Heart right ventricle (tissue), 16 donors: Measurements from ENCODE around the gene FLRT1. TPM values are rescaled to one million over a fixed set of nuclear protein-coding genes. Genes with fewer than 3 reads are reported as not detected.

Experiments used
- ATAC-seq, 8 donors: fragments of 200-7000 bp; cut with Tn5 transposase; one replicate each; pipeline ENCODE4 v1.9.1; 2020; ENCODE audit warnings: mild to moderate bottlenecking in 8 of 8, moderate library complexity in 8 of 8, moderate number of reproducible peaks in 1 of 8
- DNase-seq, 2 donors: peaks; one replicate each; pipeline ENCODE4 v3.0.0-alpha.2; 2020
- H3K27ac ChIP-seq, 10 donors: fragments of 200-600 bp; sonication (generic) in 2 of 10; one replicate each; pipeline versions ENCODE4 v1.5.0 to v1.8.0; 2020 to 2022; ENCODE audit warnings: mild to moderate bottlenecking in 3 of 10
- H3K27me3 ChIP-seq, 7 donors: fragments of 200-600 bp; one replicate each; pipeline ENCODE4 v1.8.0; 2021 to 2022; ENCODE audit warnings: mild to moderate bottlenecking in 2 of 7
- H3K36me3 ChIP-seq, 9 donors: fragments of 200-600 bp; sonication (generic) in 1 of 9; one replicate each; pipeline versions ENCODE4 v1.5.0 to v1.8.0; 2020 to 2022; ENCODE audit warnings: mild to moderate bottlenecking in 2 of 9
- H3K4me1 ChIP-seq, 9 donors: fragments of 200-600 bp; sonication (generic) in 1 of 9; one replicate each; pipeline versions ENCODE4 v1.5.0 to v1.8.0; 2020 to 2022; ENCODE audit warnings: mild to moderate bottlenecking in 4 of 9
- H3K4me3 ChIP-seq, 10 donors: fragments of 200-600 bp; sonication (generic) in 2 of 10; one replicate each; pipeline versions ENCODE4 v1.5.0 to v1.8.0; 2020 to 2022; ENCODE audit warnings: mild to moderate bottlenecking in 7 of 10, moderate library complexity in 2 of 10
- H3K9me3 ChIP-seq, 11 donors: fragments of 200-600 bp in 10 of 11; sonication (generic) in 2 of 11; one replicate each; pipeline versions ENCODE4 v1.5.0 to v1.8.0; 2013 to 2022; ENCODE audit warnings: mild to moderate bottlenecking in 2 of 11, control low read depth in 1 of 11, moderate library complexity in 1 of 11
- WGBS, 2 donors: extraction: QIAGEN DNeasy Blood & Tissue Kit; methylation state at CpG; one replicate each; pipeline ENCODE4 v1.1.7; 2013; ENCODE audit warnings: inconsistent platforms in 1 of 2; 5-methylcytosine and 5-hydroxymethylcytosine counted together
- intact Hi-C, 10 donors: fragments of 100-400 bp; cut with DNase I; formaldehyde crosslinking; loops; one replicate each; pipeline versions ENCODE4 v1.11.1 to v1.14.2; 2022
- polyA plus RNA-seq, 2 donors: library from polyadenylated mRNA; stranded (reverse); fragments of 200-250 nt; gene quantifications; one replicate each; pipeline ENCODE4 v1.2.3, GENCODE V29; 2013
- total RNA-seq, 10 donors: library from RNA; stranded (reverse); fragmentation: NEBNext Ultra II Directional in 3 of 10; extraction: Animal tissue kit (Norgen Biotek cat#: 25700) in 3 of 10; gene quantifications; one replicate each; pipeline versions ENCODE4 v1.2.1 to v1.2.4, GENCODE V29; 2021 to 2023
- TF ChIP-seq, protein P1 (sequence below), 9 donors: fragments of 200-600 bp; sonication (generic) in 2 of 9; IDR thresholded peaks; one replicate each; pipeline versions ENCODE4 v1.5.0 to v1.8.0; 2021 to 2022; ENCODE audit warnings: antibody characterized with exemption in 9 of 9, mild to moderate bottlenecking in 5 of 9, moderate library complexity in 1 of 9
- donor health status: Arrhythmogenic right ventricular cardiomyopathy.
- donor health status: ischemic (EF 13 %, LVEDD 7.1; RV severe dilation, severe dysfunction).
- donor health status: healthy with polysubstance abuse.
- donor health status: DM: no; HTN: yes; CAD: no.
- donor health status: DM: no; HTN: no; CAD: no.
- donor health status: ischemic (EF 25% LVEDD 6.9; RV normal size, moderate dysfunction).
- donor health status: ischemic (EF 25% LVEDD 5.7; RV mildly dilated, moderate dysfunction).
- donor health status: healthy.
- donor health status: DM: yes; HTN: yes; CAD: no.
- donor health status: Ischemic cardiomyopathy.
- donor health status: ischemic (EF 35%, LVEDD 5.7; RV mildly dilated, moderate dysfunction).
- donor health status: nonischemic (EF 11% LVEDD 7.7; RV severe dilation, severe dysfunction).
- donor health status: DM: yes; HTN: yes; CAD: no.
- donor health status: PGD.
- donor health status: ischemic (EF 29% LVEDD 5.4; RV normal size, mild dysfunction).
- donor health status: nonischemic (EF 23%, LVEDD 6.1; RV moderate dilation, normal function).

FLRT1 gene
- total and polyA plus RNA-seq, 12 donors, result 0.17 to 0.83 (median 0.39) TPM

DNA sequence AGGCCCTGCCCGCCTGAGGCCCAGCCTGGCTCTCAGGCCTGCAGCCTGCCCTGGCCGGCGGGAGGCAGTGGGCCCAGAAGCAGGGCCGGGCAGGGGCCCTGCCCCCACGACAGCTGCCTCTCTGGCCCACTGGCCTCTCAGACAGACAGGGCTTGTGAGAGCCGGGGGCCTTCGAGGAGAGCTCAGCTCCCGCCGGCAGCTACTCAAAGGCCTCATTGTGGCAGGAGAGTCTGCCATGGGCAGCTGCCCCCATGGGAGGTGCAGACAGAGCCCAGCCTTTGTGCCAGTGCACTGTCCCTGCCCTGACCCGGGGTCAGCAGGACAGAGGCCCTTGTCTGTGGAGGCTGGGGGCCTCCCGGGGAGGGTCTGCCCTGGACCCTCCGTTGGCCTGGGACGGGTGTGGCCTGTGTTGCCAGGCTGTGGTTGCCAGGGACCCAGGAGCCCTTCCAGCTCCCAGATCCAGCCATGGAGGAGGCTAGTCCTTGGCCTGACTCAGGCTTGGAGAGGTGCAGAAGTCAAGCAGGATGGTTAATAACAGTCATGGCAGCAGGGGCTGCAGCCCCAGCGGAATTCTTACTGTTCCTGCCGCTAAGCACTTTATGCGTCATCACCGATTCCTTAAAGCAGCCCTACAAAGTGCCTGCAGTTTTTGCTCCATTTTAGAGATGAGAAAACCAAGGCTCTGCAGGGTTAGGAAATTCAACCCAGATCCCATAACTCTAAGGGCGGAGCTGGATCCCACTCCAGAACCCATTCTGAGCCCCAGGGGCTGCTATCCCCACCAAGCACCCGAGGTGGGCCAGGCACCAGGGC, 12.5 kb downstream of the FLRT1 start:
- ATAC-seq, result peak; percentile 12 to 49 (median 31)
- Histone ChIP-seq H3K4me3 (no peak overlapping the region), H3K27me3 (no peaks in the 10 kb centered on the region), H3K4me1 (peaks cover 0 to 7% (median 0%) of the 10 kb centered on the region in 9 donors), H3K27ac (no peak overlapping the region), H3K9me3 (no peaks in the 10 kb centered on the region), H3K36me3 (no peaks in the 10 kb centered on the region)
- no peak for DNase-seq
- TF ChIP-seq, protein P1, sequence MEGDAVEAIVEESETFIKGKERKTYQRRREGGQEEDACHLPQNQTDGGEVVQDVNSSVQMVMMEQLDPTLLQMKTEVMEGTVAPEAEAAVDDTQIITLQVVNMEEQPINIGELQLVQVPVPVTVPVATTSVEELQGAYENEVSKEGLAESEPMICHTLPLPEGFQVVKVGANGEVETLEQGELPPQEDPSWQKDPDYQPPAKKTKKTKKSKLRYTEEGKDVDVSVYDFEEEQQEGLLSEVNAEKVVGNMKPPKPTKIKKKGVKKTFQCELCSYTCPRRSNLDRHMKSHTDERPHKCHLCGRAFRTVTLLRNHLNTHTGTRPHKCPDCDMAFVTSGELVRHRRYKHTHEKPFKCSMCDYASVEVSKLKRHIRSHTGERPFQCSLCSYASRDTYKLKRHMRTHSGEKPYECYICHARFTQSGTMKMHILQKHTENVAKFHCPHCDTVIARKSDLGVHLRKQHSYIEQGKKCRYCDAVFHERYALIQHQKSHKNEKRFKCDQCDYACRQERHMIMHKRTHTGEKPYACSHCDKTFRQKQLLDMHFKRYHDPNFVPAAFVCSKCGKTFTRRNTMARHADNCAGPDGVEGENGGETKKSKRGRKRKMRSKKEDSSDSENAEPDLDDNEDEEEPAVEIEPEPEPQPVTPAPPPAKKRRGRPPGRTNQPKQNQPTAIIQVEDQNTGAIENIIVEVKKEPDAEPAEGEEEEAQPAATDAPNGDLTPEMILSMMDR (IDR thresholded peaks at IDR 0.05), result no peak
- 84 to 87% methylated on average over 19 of the region's 19 CpGs for WGBS, 2 donors
- intact Hi-C loops, result no loop called here

DNA sequence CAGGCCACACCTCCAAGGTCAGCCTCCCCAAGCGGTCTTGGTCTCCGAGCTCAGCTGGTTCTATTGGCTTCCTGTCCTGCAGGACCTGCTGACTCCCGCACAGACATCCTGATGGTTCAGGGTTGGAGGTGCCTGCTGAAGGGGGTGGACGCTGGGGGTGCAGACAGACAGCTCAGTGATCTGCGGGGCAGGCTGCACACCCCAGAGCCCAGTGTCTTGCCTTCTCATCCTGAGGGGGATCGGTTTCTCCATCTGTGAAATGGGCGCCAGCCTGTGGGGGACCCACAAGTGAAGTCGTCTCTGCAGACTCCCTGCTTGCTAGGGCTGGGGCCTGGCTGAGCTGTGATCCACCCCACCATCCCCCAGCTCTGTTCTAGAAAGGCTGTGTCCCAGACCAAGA, 13.8 kb downstream of the FLRT1 start:
- TF ChIP-seq, protein P1 (IDR thresholded peaks at IDR 0.05), result no peak
- Histone ChIP-seq H3K36me3 (no peaks in the 10 kb centered on the region), H3K9me3 (no peaks in the 10 kb centered on the region), H3K27ac (no peak overlapping the region), H3K4me3 (no peak overlapping the region), H3K4me1 (peaks cover 0 to 7% (median 2%) of the 10 kb centered on the region in 9 donors), H3K27me3 (no peaks in the 10 kb centered on the region)
- no peak for DNase-seq
- WGBS, 2 donors, result 94 to 95% methylated on average over 8 of the region's 8 CpGs
- intact Hi-C loops, result no loop called here
- ATAC-seq, result no peak

DNA sequence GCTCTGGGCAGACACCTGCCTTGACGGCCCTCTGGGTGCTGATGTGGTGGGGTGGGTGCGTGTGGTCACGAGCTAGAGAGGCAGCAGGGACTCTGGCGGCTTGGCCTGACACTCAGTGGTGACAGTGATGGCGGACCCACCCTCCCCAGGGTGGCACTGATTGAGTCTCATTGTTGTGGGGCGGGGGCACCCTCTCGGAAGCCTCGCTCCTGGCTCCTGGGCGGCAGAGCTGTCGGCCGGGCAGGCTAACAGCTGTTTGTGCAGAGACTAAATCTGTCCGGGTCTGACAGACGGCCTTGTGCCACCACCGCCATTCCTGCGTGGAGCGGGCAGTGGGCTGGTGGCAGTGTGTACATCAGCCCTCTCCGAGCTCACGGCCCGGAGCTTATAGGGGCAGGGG, 15.6 kb downstream of the FLRT1 start:
- no peak for DNase-seq
- 93 to 98% methylated on average over 19 of the region's 19 CpGs for WGBS, 2 donors
- Histone ChIP-seq H3K36me3 (no peaks in the 10 kb centered on the region), H3K4me3 (no peak overlapping the region), H3K27me3 (no peaks in the 10 kb centered on the region), H3K27ac (no peak overlapping the region), H3K4me1 (peaks cover 3 to 24% (median 16%) of the 10 kb centered on the region in 9 donors), H3K9me3 (no peaks in the 10 kb centered on the region)
- no peak for ATAC-seq
- TF ChIP-seq, protein P1 (IDR thresholded peaks at IDR 0.05), result no peak
- intact Hi-C loops, result loop anchor here in 1 of 10 donors (5.0 kb wide), 1 partner anchor 39 kb away; no protein-coding TSS in a partner anchor

DNA sequence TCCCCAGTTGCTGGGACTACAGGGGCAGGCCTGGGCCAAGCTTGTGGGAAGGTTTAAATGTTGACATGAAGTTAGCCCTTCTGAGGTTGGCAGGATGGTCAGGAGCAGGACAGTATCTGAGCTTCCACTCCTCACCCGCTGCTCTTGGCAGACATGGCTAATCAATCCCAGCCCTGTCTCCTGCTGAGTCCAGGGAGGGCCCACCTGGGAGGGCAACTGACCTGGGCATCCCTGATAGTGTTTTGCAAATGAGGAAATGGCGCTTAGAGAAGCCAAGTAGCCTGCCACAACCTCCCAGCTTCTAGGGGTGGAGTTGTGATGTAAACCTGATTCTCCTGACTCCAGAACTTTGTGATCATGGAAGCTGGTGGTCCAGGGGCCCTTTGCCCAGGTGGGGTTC, 16.7 kb downstream of the FLRT1 start:
- Histone ChIP-seq H3K36me3 (no peaks in the 10 kb centered on the region), H3K9me3 (no peaks in the 10 kb centered on the region), H3K27me3 (no peaks in the 10 kb centered on the region), H3K4me3 (no peak overlapping the region), H3K27ac (no peak overlapping the region), H3K4me1 (peaks cover 3 to 35% (median 27%) of the 10 kb centered on the region in 9 donors)
- no peak for DNase-seq
- TF ChIP-seq, protein P1 (IDR thresholded peaks at IDR 0.05), result no peak
- WGBS, 2 donors, result 92 to 98% methylated on average over 2 of the region's 2 CpGs
- no peak for ATAC-seq
- intact Hi-C loops, result loop anchor here in 1 of 10 donors (5.0 kb wide), 1 partner anchor 40 kb away; no protein-coding TSS in a partner anchor
